Osteoblast (primary cell): ENCODE measurements around the gene ASB2. TPM values are rescaled to one million over a fixed set of nuclear protein-coding genes. Genes with fewer than 3 reads are reported as not detected.

ENCODE experiments used
- DNase-seq: peaks from one replicate; pipeline ENCODE4 v3.0.0; 2011; ENCODE audit warnings: low spot score, mixed read lengths; ENCODE audit not compliant: insufficient read length; ENCODE audit errors: missing footprints
- H2AFZ ChIP-seq: 2 replicates; pipeline ENCODE4 v1.6.0; 2011; ENCODE audit warnings: mild to moderate bottlenecking, low read length
- H3K27ac ChIP-seq: 2 replicates; pipeline ENCODE4 v1.5.1; 2011; ENCODE audit warnings: mild to moderate bottlenecking, low read depth, low read length, moderate library complexity
- H3K27me3 ChIP-seq: 2 replicates; pipeline ENCODE4 v1.6.0; 2012; ENCODE audit warnings: mild to moderate bottlenecking, control low read depth, inconsistent platforms, low read length, moderate library complexity; ENCODE audit not compliant: insufficient read depth
- H3K36me3 ChIP-seq: 2 replicates; pipeline ENCODE4 v1.5.1; 2011; ENCODE audit warnings: mild to moderate bottlenecking, low read length, control low read depth, moderate library complexity; ENCODE audit not compliant: insufficient read depth
- H3K4me1 ChIP-seq: 2 replicates; pipeline ENCODE4 v1.5.1; 2011; ENCODE audit warnings: mild to moderate bottlenecking, low read length, control low read depth, moderate library complexity; ENCODE audit not compliant: insufficient read depth
- H3K4me2 ChIP-seq: 2 replicates; pipeline ENCODE4 v1.6.0; 2011; ENCODE audit warnings: mild to moderate bottlenecking, low read length; ENCODE audit not compliant: insufficient read depth
- H3K4me3 ChIP-seq: fragments of 200-600 bp; sonication (generic); 3 replicates; pipeline ENCODE4 v1.5.1; 2012; ENCODE audit warnings: mild to moderate bottlenecking, low read length, inconsistent platforms; ENCODE audit not compliant: insufficient read depth
- H3K79me2 ChIP-seq: 2 replicates; pipeline ENCODE4 v1.6.0; 2012; ENCODE audit warnings: mild to moderate bottlenecking, low read length, control low read depth, inconsistent platforms; ENCODE audit not compliant: insufficient read depth
- H3K9me3 ChIP-seq: 2 replicates; pipeline ENCODE4 v1.5.1; 2011; ENCODE audit warnings: low read depth, low read length, control low read depth
- H4K20me1 ChIP-seq: 2 replicates; pipeline ENCODE4 v1.6.0; 2012; ENCODE audit warnings: mild to moderate bottlenecking, low read length, control low read depth; ENCODE audit not compliant: insufficient read depth
- total RNA-seq: library from RNA; depleted of rRNA; stranded (reverse); fragments of >200 nt; gene quantifications from 2 replicates; pipeline ENCODE4 v1.2.3, GENCODE V29; 2012
- TF ChIP-seq, protein P1 (sequence below): IDR thresholded peaks from 2 replicates; pipeline ENCODE4 v1.5.1; 2011; ENCODE audit warnings: mild to moderate bottlenecking, low read depth, low read length, moderate library complexity; ENCODE audit errors: extremely low read depth

Gene ASB2
- total RNA-seq, 1 donor: 1.1 TPM

DNA sequence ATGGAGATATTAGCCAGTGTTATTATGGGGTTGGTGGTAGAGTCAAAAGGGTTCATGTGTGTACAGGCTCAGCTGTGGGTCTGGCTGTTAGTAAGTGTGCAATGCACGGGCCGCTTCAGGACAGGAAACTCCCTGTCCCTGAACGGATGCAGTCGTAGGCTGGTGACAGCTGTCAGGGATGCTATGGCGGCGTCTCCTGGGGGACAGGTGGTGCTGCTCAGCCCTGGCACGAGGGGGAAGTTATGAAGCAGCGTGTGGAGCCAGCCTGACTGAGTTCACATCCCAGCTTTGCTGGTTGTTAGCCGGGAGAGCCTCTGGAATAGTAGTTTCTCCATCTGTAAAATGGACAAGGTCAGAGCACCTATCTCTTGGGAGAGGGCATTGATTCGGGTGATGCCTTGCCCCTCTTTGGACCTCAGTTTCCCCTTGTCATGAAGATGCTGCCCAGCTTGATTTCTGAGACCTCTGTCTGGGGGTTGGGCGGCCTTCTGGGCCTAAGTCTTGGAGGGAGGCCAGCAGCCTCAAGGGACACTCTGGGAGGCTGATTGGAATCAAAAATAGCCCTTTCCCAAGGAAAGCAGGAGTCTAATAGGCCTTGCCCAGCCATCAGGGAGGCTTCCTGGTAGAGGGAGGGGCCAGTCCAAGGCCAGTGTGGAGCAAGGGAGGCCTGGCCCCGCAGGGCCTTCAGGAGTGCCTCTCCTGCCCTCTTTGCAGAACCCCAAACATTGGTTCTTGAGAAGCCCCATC lies 7.1 kb downstream of the ASB2 start:
- TF ChIP-seq, protein P1, sequence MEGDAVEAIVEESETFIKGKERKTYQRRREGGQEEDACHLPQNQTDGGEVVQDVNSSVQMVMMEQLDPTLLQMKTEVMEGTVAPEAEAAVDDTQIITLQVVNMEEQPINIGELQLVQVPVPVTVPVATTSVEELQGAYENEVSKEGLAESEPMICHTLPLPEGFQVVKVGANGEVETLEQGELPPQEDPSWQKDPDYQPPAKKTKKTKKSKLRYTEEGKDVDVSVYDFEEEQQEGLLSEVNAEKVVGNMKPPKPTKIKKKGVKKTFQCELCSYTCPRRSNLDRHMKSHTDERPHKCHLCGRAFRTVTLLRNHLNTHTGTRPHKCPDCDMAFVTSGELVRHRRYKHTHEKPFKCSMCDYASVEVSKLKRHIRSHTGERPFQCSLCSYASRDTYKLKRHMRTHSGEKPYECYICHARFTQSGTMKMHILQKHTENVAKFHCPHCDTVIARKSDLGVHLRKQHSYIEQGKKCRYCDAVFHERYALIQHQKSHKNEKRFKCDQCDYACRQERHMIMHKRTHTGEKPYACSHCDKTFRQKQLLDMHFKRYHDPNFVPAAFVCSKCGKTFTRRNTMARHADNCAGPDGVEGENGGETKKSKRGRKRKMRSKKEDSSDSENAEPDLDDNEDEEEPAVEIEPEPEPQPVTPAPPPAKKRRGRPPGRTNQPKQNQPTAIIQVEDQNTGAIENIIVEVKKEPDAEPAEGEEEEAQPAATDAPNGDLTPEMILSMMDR: no peak
- DNase-seq: peak; percentile 79

DNA sequence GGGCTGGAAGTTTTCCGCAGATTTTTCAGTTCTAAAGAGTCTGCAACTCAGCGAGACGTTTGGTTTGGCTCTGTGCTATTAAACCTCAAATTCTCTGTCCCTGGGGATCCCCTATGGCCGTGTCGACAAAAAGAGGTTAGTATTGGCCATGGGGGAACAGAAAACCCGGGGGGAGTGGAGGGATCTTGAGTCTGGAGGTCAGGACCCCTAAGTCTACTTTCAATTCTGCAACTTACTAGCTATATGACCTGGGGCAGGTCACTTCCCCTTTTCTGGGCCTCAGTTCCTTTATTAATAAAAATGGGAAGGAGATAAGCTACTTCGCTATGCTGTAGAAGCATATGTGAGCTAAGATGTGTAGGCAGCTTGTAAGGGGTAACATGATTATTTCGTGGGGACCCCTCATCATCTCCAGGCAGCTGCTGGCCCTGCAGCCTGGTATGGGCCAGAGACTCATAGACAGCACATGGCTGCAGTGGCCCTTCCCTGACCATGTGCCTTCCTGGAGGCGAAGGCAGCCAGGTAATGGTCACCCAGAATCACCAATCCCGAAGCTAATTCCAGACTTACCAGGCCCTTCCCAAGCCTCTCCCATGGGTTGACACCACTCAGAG lies 8.6 kb downstream of the ASB2 start:
- no peak overlapping the region for H3K4me3 ChIP-seq
- H3K27me3 ChIP-seq: no peaks in the 10 kb centered on the region
- no peak overlapping the region for H2AFZ ChIP-seq
- no peak overlapping the region for H3K27ac ChIP-seq
- no peaks in the 10 kb centered on the region for H4K20me1 ChIP-seq
- no peaks in the 10 kb centered on the region for H3K36me3 ChIP-seq
- TF ChIP-seq, protein P1: no peak
- no peaks in the 10 kb centered on the region for H3K79me2 ChIP-seq
- H3K9me3 ChIP-seq: no peaks in the 10 kb centered on the region
- no peak overlapping the region for H3K4me2 ChIP-seq
- DNase-seq: peak; percentile 69
- H3K4me1 ChIP-seq: peaks cover 12% of the 10 kb centered on the region

More for the DNA sequence above, 7.1 kb downstream of the ASB2 start:
- Histone ChIP-seq H3K27me3 (no peaks in the 10 kb centered on the region), H3K9me3 (no peaks in the 10 kb centered on the region), H3K27ac (no peak overlapping the region), H3K4me3 (no peak overlapping the region), H4K20me1 (no peaks in the 10 kb centered on the region), H3K4me1 (peaks cover 12% of the 10 kb centered on the region), H3K36me3 (no peaks in the 10 kb centered on the region), H3K79me2 (no peaks in the 10 kb centered on the region), H2AFZ (no peak overlapping the region), H3K4me2 (no peak overlapping the region)

DNA sequence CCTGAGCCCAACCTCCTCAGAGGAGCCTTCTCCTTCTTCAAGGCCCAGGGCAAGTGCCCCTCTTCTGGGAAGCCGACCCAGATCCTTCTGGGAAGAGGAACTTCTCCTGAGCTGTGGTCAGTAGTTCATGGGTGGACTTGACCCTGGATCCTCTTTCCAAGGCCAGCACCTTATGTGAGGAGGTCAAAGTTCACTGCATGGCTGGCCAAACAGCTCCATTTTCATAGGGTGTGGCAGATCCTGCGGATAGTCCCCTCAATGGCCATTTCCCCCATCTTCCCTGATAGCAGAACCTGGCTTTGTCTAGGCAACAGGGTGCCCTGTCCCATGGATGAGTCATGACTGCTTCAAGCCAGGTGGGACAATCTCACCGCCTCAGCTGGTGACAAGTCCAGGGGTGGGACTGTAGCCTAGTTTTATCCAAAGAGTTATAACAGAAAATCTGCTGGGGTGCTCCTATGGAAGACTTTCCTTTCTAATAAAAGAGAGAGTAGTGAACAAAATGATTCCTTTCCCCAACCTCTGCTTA lies 10.4 kb downstream of the ASB2 start:
- Histone ChIP-seq H3K79me2 (no peaks in the 10 kb centered on the region), H4K20me1 (no peaks in the 10 kb centered on the region), H3K27ac (peak overlapping the region; percentile 72), H3K4me3 (no peak overlapping the region), H3K4me2 (peak overlapping the region; percentile 24), H3K27me3 (no peaks in the 10 kb centered on the region), H2AFZ (no peak overlapping the region), H3K9me3 (no peaks in the 10 kb centered on the region), H3K4me1 (peaks cover 12% of the 10 kb centered on the region), H3K36me3 (no peaks in the 10 kb centered on the region)
- peak; percentile 18 for DNase-seq
- TF ChIP-seq, protein P1: no peak

DNA sequence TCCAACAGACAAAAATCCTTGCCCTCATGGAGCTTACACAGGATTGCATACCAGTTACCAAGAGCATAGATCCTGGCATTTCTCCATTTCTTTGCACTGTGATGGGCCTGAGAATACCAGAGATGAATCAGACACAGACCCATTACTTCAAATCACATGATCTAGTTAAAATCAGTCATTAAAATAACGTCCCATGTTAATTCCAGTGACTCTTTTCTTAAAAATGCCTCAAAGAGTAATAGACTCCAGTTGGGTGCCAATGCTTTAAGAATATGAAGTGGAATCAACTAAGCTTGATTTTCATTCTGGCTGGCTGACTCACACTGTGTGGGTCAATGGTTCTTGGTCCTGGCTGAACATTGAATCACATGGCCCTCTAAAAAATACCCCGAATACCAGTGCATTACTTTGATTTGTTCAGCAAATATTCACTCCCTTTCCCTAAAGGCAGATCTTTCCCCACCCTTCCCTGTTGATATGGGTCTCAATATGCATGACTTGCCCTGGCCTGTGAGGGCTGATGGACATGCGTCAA lies 11.0 kb downstream of the ASB2 start:
- Histone ChIP-seq H4K20me1 (no peaks in the 10 kb centered on the region), H3K27ac (peak overlapping the region; percentile 72), H3K79me2 (no peaks in the 10 kb centered on the region), H3K4me3 (no peak overlapping the region), H2AFZ (no peak overlapping the region), H3K27me3 (no peaks in the 10 kb centered on the region), H3K36me3 (no peaks in the 10 kb centered on the region), H3K4me2 (no peak overlapping the region), H3K9me3 (no peaks in the 10 kb centered on the region), H3K4me1 (peaks cover 10% of the 10 kb centered on the region)
- TF ChIP-seq, protein P1: no peak
- DNase-seq: peak; percentile 97
